GM19328 (cell line): ENCODE measurements around the gene CRADD.

Experiments used
- ATAC-seq: cut with Tn5 transposase; IDR thresholded peaks from one replicate; pipeline ENCODE4 v1.9.1; 2021; ENCODE audit warnings: mild to moderate bottlenecking, moderate library complexity; ENCODE audit not compliant: unreplicated experiment

CRADD gene

GRCh38 chr12:93734784-93735183, 57.6 kb downstream of the CRADD start:
- ATAC-seq, result no peak

GRCh38 chr12:93736640-93737178, 59.5 kb downstream of the CRADD start:
- ATAC-seq, result no peak

GRCh38 chr12:93737457-93738198, 60.5 kb downstream of the CRADD start:
- no peak for ATAC-seq

GRCh38 chr12:93738199-93739058, 61.3 kb downstream of the CRADD start:
- no peak for ATAC-seq

- no peak for ATAC-seq
Observed at GRCh38 chr12:93740751-93741150, 63.6 kb downstream of the CRADD start.

GRCh38 chr12:93741659-93742109, 64.5 kb downstream of the CRADD start:
- peak; percentile 12 for ATAC-seq

- ATAC-seq, result peak; percentile 87
Observed at GRCh38 chr12:93742110-93742934, 65.1 kb downstream of the CRADD start.

GRCh38 chr12:93743229-93743998, 66.2 kb downstream of the CRADD start:
- no peak for ATAC-seq

GRCh38 chr12:93743999-93744689, 67.0 kb downstream of the CRADD start:
- ATAC-seq, result no peak

- ATAC-seq, result no peak
Observed at GRCh38 chr12:93745286-93745685, 68.1 kb downstream of the CRADD start.

- no peak for ATAC-seq
Observed at GRCh38 chr12:93746572-93747168, 69.5 kb downstream of the CRADD start.

GRCh38 chr12:93748672-93749383, 71.7 kb downstream of the CRADD start:
- no peak for ATAC-seq

- no peak for ATAC-seq
Observed at GRCh38 chr12:93749515-93749914, 72.3 kb downstream of the CRADD start.

GRCh38 chr12:93750056-93750455, 72.9 kb downstream of the CRADD start:
- no peak for ATAC-seq

- no peak for ATAC-seq
Observed at GRCh38 chr12:93751864-93752610, 74.9 kb downstream of the CRADD start.

GRCh38 chr12:93753285-93753684, 76.1 kb downstream of the CRADD start:
- ATAC-seq, result no peak

GRCh38 chr12:93753838-93754429, 76.8 kb downstream of the CRADD start:
- ATAC-seq, result no peak
